Activated effector memory CD4-positive, alpha-beta T cell treated with anti-CD3 and anti-CD28 coated beads, Interleukin-2, amount 50 U/mL, for 16 hours (primary cell): Measurements from ENCODE around the gene RNF19B.

Experiments
- DNase-seq: peaks from one replicate; pipeline ENCODE4 v3.0.0-alpha.2; 2020

Gene RNF19B

GRCh38 chr1:32900956-32901822 lies 63.4 kb downstream of the RNF19B start, which contains the start of gene TMEM54:
Gene TMEM54 (minus strand): TSS chr1:32901389. CDS start chr1:32901238, 151 bp downstream.
- no peak for DNase-seq

GRCh38 chr1:32900371-32900955 lies 64.1 kb downstream of the RNF19B start:
- DNase-seq, result no peak

- no peak for DNase-seq
Observed at GRCh38 chr1:32899586-32900296, 64.9 kb downstream of the RNF19B start.

- DNase-seq, result no peak
Observed at GRCh38 chr1:32898958-32899357, 65.7 kb downstream of the RNF19B start.

- no peak for DNase-seq
Observed at GRCh38 chr1:32898056-32898455, 66.6 kb downstream of the RNF19B start.

GRCh38 chr1:32897082-32898049 lies 67.2 kb downstream of the RNF19B start:
- no peak for DNase-seq

- DNase-seq, result no peak
Observed at GRCh38 chr1:32896451-32896850, 68.2 kb downstream of the RNF19B start.

GRCh38 chr1:32895325-32896215 lies 69.0 kb downstream of the RNF19B start:
- DNase-seq, result no peak

- DNase-seq, result no peak
Observed at GRCh38 chr1:32894681-32895080, 69.9 kb downstream of the RNF19B start.

GRCh38 chr1:32894019-32894600 lies 70.5 kb downstream of the RNF19B start:
- no peak for DNase-seq

- peak; percentile 71 for DNase-seq
Observed at GRCh38 chr1:32893198-32894018, 71.2 kb downstream of the RNF19B start.

GRCh38 chr1:32892368-32893197 lies 72.0 kb downstream of the RNF19B start:
- DNase-seq, result peak; percentile 77

- peak; percentile 13 for DNase-seq
Observed at GRCh38 chr1:32891630-32892029, 73.0 kb downstream of the RNF19B start.

GRCh38 chr1:32891241-32891570 lies 73.4 kb downstream of the RNF19B start:
- DNase-seq, result peak; percentile 14

GRCh38 chr1:32890516-32891240 lies 73.9 kb downstream of the RNF19B start:
- DNase-seq, result peak; percentile 30

GRCh38 chr1:32889731-32890278 lies 74.8 kb downstream of the RNF19B start:
- peak; percentile 48 for DNase-seq

GRCh38 chr1:32888677-32889420 lies 75.8 kb downstream of the RNF19B start:
- DNase-seq, result no peak
